Mesenchymal stem cell (in vitro differentiated cells and primary cell): Measurements from ENCODE around the gene PRDM1.

ENCODE experiments used
- DNase-seq: peaks from one replicate; pipeline ENCODE4 v3.0.0-alpha.2; 2013
- H2AFZ ChIP-seq: one replicate; pipeline ENCODE4 v1.6.1; 2013; ENCODE audit warnings: low read depth, mild to moderate bottlenecking, control low read depth, inconsistent platforms, low read length, moderate library complexity
- H2AK5ac ChIP-seq: 2 replicates; pipeline ENCODE4 v1.6.1; 2013; ENCODE audit warnings: low read length, moderate library complexity, mild to moderate bottlenecking, inconsistent platforms; ENCODE audit not compliant: severe bottlenecking
- H2BK120ac ChIP-seq: one replicate; pipeline ENCODE4 v1.6.1; 2013; ENCODE audit warnings: low read depth, mild to moderate bottlenecking, inconsistent platforms, low read length, moderate library complexity
- H2BK12ac ChIP-seq, 2 experiments: one replicate each; pipeline ENCODE4 v1.6.1; 2013; ENCODE audit warnings: inconsistent platforms in 2 of 2, low read length in 2 of 2, mild to moderate bottlenecking in 2 of 2, moderate library complexity in 2 of 2, control low read depth in 1 of 2
- H2BK15ac ChIP-seq: one replicate; pipeline ENCODE4 v1.6.1; 2013; ENCODE audit warnings: mild to moderate bottlenecking, low read depth, inconsistent platforms; ENCODE audit not compliant: poor library complexity, severe bottlenecking
- H2BK5ac ChIP-seq: 2 replicates; pipeline ENCODE4 v1.6.1; 2013; ENCODE audit warnings: low read depth, mild to moderate bottlenecking, low read length, control low read depth, inconsistent platforms; ENCODE audit not compliant: poor library complexity, severe bottlenecking
- H3K14ac ChIP-seq, 2 experiments: one replicate each; pipeline ENCODE4 v1.6.1; 2013; ENCODE audit warnings: inconsistent platforms in 2 of 2, low read length in 2 of 2, control low read depth in 1 of 2, mild to moderate bottlenecking in 1 of 2, moderate library complexity in 1 of 2
- H3K18ac ChIP-seq, 2 experiments: one replicate each; pipeline ENCODE4 v1.6.1; 2013; ENCODE audit warnings: inconsistent platforms in 2 of 2, low read length in 2 of 2, control low read depth in 1 of 2, low read depth in 1 of 2, mild to moderate bottlenecking in 1 of 2
- H3K23ac ChIP-seq, 2 experiments: one replicate each; pipeline ENCODE4 v1.6.1; 2013; ENCODE audit warnings: inconsistent platforms in 2 of 2, low read length in 2 of 2, mild to moderate bottlenecking in 2 of 2, moderate library complexity in 2 of 2, control low read depth in 1 of 2
- H3K27ac ChIP-seq: 2 replicates; pipeline ENCODE4 v1.5.1; 2013; ENCODE audit warnings: mild to moderate bottlenecking, moderate library complexity, low read length, control low read depth, inconsistent platforms; ENCODE audit not compliant: poor library complexity, severe bottlenecking
- H3K27me3 ChIP-seq, 2 experiments: 2 replicates each; pipeline versions ENCODE4 v1.6.1 to v1.7.0; 2013; ENCODE audit warnings: low read length in 2 of 2, mild to moderate bottlenecking in 2 of 2, moderate library complexity in 2 of 2, control low read depth in 1 of 2, inconsistent platforms in 1 of 2; ENCODE audit not compliant: control insufficient read depth in 1 of 2, insufficient read depth in 1 of 2
- H3K36me3 ChIP-seq, 2 experiments: 2 replicates each; pipeline versions ENCODE4 v1.6.1 to v1.7.0; 2013; ENCODE audit warnings: low read length in 2 of 2, control low read depth in 1 of 2, inconsistent platforms in 1 of 2, low read depth in 1 of 2, mild to moderate bottlenecking in 1 of 2; ENCODE audit not compliant: insufficient read depth in 2 of 2, control insufficient read depth in 1 of 2
- H3K4ac ChIP-seq, 2 experiments: one replicate each; pipeline ENCODE4 v1.6.1; 2013; ENCODE audit warnings: inconsistent platforms in 2 of 2, low read length in 2 of 2, mild to moderate bottlenecking in 2 of 2, moderate library complexity in 2 of 2, control low read depth in 1 of 2, low read depth in 1 of 2
- H3K4me1 ChIP-seq: 2 replicates; pipeline ENCODE4 v1.6.1; 2013; ENCODE audit warnings: low read depth, low read length, control low read depth; ENCODE audit not compliant: control insufficient read depth, insufficient read depth
- H3K4me2 ChIP-seq: 2 replicates; pipeline ENCODE4 v1.6.1; 2013; ENCODE audit warnings: low read length, mild to moderate bottlenecking, inconsistent platforms; ENCODE audit not compliant: poor library complexity, severe bottlenecking
- H3K4me3 ChIP-seq, 2 experiments: 2 replicates each; pipeline versions ENCODE4 v1.5.1 to v1.7.0; 2013; ENCODE audit warnings: low read length in 2 of 2, mild to moderate bottlenecking in 2 of 2, control low read depth in 1 of 2, low read depth in 1 of 2; ENCODE audit not compliant: insufficient read depth in 1 of 2
- H3K79me1 ChIP-seq: replicated peaks from 2 replicates; pipeline ENCODE4 v1.6.1; 2013; ENCODE audit warnings: mild to moderate bottlenecking, control low read depth, low read length, inconsistent platforms; ENCODE audit not compliant: poor library complexity, severe bottlenecking
- H3K9ac ChIP-seq: 2 replicates; pipeline ENCODE4 v1.7.0; 2013; ENCODE audit warnings: mild to moderate bottlenecking, low read length, moderate library complexity
- H3K9me3 ChIP-seq: 2 replicates; pipeline ENCODE4 v1.7.0; 2013; ENCODE audit warnings: mild to moderate bottlenecking, low read length; ENCODE audit not compliant: control insufficient read depth
- H4K8ac ChIP-seq: one replicate; pipeline ENCODE4 v1.6.1; 2013; ENCODE audit warnings: inconsistent platforms, mild to moderate bottlenecking, low read length, moderate library complexity
- H4K91ac ChIP-seq: one replicate; pipeline ENCODE4 v1.6.1; 2013; ENCODE audit warnings: mild to moderate bottlenecking, low read length, inconsistent platforms
- whole genome bisulfite sequencing: methylation state at CpG from one replicate; pipeline ENCODE4 v1.1.7; 2013; ENCODE audit warnings: mixed read lengths; 5-methylcytosine and 5-hydroxymethylcytosine counted together

PRDM1 gene

DNA sequence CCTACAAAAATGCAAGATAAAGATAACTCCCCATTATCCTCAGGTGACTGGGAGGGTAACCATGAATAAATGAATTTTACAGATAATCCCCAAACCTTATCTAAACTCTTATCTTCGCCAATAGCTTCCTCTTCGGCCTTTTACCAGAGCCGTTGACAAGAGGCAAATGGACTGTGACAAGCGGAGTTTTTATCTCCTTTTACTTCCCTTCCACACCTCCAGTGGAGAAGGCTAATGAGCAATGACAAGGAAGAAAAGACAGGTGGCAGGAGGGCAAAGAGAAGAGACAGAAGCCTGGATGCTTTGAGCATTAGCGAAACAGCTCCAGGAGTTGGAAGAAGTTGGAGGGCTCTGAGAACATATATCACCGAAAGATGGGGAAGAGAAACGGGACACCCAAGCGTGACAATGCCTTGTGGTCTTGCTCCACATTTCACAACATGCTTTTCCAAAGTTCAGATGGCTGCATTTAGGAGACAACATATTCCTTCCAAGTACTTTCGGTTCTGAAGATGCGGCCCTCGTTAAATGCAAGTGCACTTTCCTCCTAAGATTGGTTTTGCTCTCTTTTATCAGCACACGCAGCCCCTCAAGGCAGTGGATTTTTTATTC is 69.2 kb downstream of the PRDM1 start:
- Histone ChIP-seq H3K4me2 (no peak overlapping the region), H3K27me3 (no peaks in the 10 kb centered on the region), H2BK15ac (no peak overlapping the region), H2BK12ac (no peak overlapping the region), H3K36me3 (no peaks in the 10 kb centered on the region), H3K27ac (no peak overlapping the region), H3K14ac (no peak overlapping the region), H4K8ac (no peak overlapping the region), H3K4me1 (peaks cover 8% of the 10 kb centered on the region), H3K9ac (no peak overlapping the region), H3K4me3 (no peak overlapping the region), H4K91ac (no peak overlapping the region), H2AFZ (no peak overlapping the region), H3K4ac (no peak overlapping the region), H3K23ac (no peak overlapping the region), H3K9me3 (no peaks in the 10 kb centered on the region), H2AK5ac (no peak overlapping the region), H3K18ac (no peak overlapping the region), H3K79me1 (no peaks in the 10 kb centered on the region), H2BK120ac (no peak overlapping the region), H2BK5ac (no peak overlapping the region)
- WGBS, result 75% methylated on average over 11 of the region's 12 CpGs
- DNase-seq, result no peak

DNA sequence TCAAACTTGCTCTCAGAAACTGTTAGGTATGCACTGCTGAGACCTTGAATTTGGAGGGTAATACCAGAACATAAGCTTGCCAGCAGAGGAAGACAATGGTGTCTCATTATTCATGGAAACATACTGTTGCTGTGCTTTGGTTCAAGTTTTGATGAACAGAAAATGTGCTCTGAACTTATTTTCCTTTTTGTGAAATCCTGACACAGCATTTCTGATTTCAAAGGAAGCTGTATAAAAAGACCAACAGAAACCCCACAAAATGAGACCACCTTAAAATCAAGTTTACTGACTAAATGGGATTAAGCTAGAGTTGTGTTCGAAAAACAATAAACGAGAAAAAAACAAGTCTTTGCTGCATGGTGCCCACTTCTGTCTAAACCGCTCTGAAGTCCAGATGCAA is 70.3 kb downstream of the PRDM1 start:
- Histone ChIP-seq H4K91ac (no peak overlapping the region), H3K4ac (no peak overlapping the region), H3K23ac (no peak overlapping the region), H3K14ac (no peak overlapping the region), H2AFZ (no peak overlapping the region), H3K4me3 (no peak overlapping the region), H2AK5ac (no peak overlapping the region), H3K4me2 (no peak overlapping the region), H3K27ac (no peak overlapping the region), H3K9ac (no peak overlapping the region), H2BK5ac (no peak overlapping the region), H3K4me1 (peaks cover 8% of the 10 kb centered on the region), H3K9me3 (no peaks in the 10 kb centered on the region), H4K8ac (no peak overlapping the region), H3K79me1 (no peaks in the 10 kb centered on the region), H3K18ac (no peak overlapping the region), H2BK120ac (no peak overlapping the region), H3K36me3 (no peaks in the 10 kb centered on the region), H2BK15ac (no peak overlapping the region), H2BK12ac (no peak overlapping the region), H3K27me3 (no peaks in the 10 kb centered on the region)
- no peak for DNase-seq
- WGBS, result 94% methylated on average over 3 of the region's 3 CpGs

DNA sequence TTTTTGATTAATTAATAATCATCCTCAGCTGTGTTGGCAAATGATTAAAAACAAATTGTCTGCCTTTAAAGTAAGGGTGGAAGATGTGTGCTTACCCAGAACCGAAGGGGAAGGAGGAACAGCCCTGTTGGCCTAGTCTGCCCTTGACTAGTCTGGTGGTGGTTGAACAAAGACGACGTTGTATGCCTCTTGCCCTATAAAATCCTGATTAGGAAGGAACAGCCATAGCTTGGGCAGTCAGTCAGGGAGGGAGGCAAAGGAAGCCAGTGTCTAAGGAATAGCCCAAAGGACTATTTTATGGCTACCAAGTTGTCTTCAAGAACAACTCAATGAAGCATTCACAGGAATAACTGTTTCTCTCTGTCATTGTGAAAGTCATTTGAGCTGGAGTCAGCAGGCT is 70.7 kb downstream of the PRDM1 start:
- Histone ChIP-seq H3K4ac (no peak overlapping the region), H2AK5ac (no peak overlapping the region), H3K36me3 (no peaks in the 10 kb centered on the region), H3K9ac (no peak overlapping the region), H2BK120ac (no peak overlapping the region), H3K79me1 (no peaks in the 10 kb centered on the region), H3K4me3 (no peak overlapping the region), H2BK15ac (no peak overlapping the region), H3K14ac (no peak overlapping the region), H2BK12ac (no peak overlapping the region), H4K91ac (no peak overlapping the region), H3K27ac (no peak overlapping the region), H2AFZ (no peak overlapping the region), H3K9me3 (no peaks in the 10 kb centered on the region), H2BK5ac (no peak overlapping the region), H3K23ac (no peak overlapping the region), H4K8ac (no peak overlapping the region), H3K4me1 (peaks cover 8% of the 10 kb centered on the region), H3K27me3 (no peaks in the 10 kb centered on the region), H3K4me2 (no peak overlapping the region), H3K18ac (no peak overlapping the region)
- no peak for DNase-seq
- WGBS, result 88% methylated on average over 3 of the region's 3 CpGs

DNA sequence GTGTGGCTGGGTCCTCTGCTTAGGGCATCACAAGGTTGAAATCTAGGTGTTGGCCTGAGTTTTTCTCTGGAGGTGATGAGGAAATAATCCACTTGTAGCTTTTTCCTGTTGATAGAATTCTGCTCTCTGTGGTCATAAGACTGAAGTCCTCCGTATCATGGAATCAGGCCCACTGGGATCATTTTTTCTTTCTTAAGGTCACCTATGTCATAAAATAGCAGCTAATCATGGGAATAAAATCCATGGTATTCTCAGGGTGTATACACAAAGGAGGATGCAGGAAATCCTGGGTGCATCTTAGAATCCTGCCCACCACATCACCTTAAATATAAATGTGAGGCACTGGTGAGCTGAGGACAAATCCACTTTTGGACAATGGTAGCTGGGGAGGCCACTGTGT is 72.7 kb downstream of the PRDM1 start:
- Histone ChIP-seq H3K4ac (no peak overlapping the region), H2BK5ac (no peak overlapping the region), H4K91ac (no peak overlapping the region), H3K4me3 (no peak overlapping the region), H2BK12ac (no peak overlapping the region), H2AFZ (no peak overlapping the region), H2AK5ac (peak overlapping the region; percentile 18), H4K8ac (no peak overlapping the region), H3K36me3 (no peaks in the 10 kb centered on the region), H3K23ac (no peak overlapping the region), H3K9ac (no peak overlapping the region), H3K4me1 (peaks cover 16% of the 10 kb centered on the region), H2BK15ac (no peak overlapping the region), H3K9me3 (no peaks in the 10 kb centered on the region), H3K18ac (no peak overlapping the region), H3K27ac (no peak overlapping the region), H3K79me1 (no peaks in the 10 kb centered on the region), H3K14ac (no peak overlapping the region), H3K27me3 (no peaks in the 10 kb centered on the region), H3K4me2 (no peak overlapping the region), H2BK120ac (no peak overlapping the region)
- no CpG with 5 or more reads among the region's 1 CpG for WGBS
- DNase-seq, result no peak
